Breast epithelium (tissue), 4 donors: ENCODE data around the gene CCDC188. TPM values are rescaled to one million over a fixed set of nuclear protein-coding genes. Genes with fewer than 3 reads are reported as not detected.

ENCODE experiments used
- DNase-seq, 2 donors: peaks; one replicate each; pipeline ENCODE4 v3.0.0-alpha.2; 2019; ENCODE audit warnings: low spot score in 2 of 2
- H3K27ac ChIP-seq, 2 donors: fragments of 200-600 bp; sonication (generic) in 1 of 2; one replicate each; pipeline ENCODE4 v1.5.1; 2016 to 2019; ENCODE audit warnings: mild to moderate bottlenecking in 1 of 2
- H3K27me3 ChIP-seq, 2 donors: fragments of 200-600 bp; sonication (generic) in 1 of 2; one replicate each; pipeline versions ENCODE4 v1.5.1 to v1.6.0; 2017 to 2019; ENCODE audit warnings: control low read depth in 1 of 2, mild to moderate bottlenecking in 1 of 2
- H3K36me3 ChIP-seq: fragments of 200-600 bp; one replicate; pipeline ENCODE4 v1.5.1; 2019
- H3K4me1 ChIP-seq, 2 donors: fragments of 200-600 bp; sonication (generic); one replicate each; pipeline ENCODE4 v1.5.1; 2016 to 2019; ENCODE audit warnings: control low read depth in 1 of 2
- H3K4me3 ChIP-seq, 3 donors: fragments of 200-600 bp; sonication (generic); 1 replicate in 2 of 3; 2 replicates in 1 of 3; pipeline ENCODE4 v1.5.1; 2016 to 2019; ENCODE audit warnings: mild to moderate bottlenecking in 3 of 3, moderate library complexity in 2 of 3
- H3K9me3 ChIP-seq, 2 donors: fragments of 200-600 bp; sonication (generic) in 1 of 2; one replicate each; pipeline ENCODE4 v1.5.1; 2016 to 2019; ENCODE audit warnings: control low read depth in 1 of 2
- POLR2A ChIP-seq: fragments of 450-650 bp; IDR thresholded peaks from one replicate; pipeline ENCODE4 v1.6.1; 2016; ENCODE audit warnings: antibody characterized with exemption, mild to moderate bottlenecking, moderate library complexity
- POLR2AphosphoS5 ChIP-seq, 3 donors: sonication (generic); formaldehyde crosslinking; IDR thresholded peaks; one replicate each; pipeline ENCODE4 v1.6.1; 2017; ENCODE audit warnings: antibody characterized with exemption in 3 of 3
- intact Hi-C: fragments of 100-400 bp; cut with DNase I; formaldehyde crosslinking; loops from one replicate; pipeline ENCODE4 v1.15.1; 2023; ENCODE audit warnings: low total_unique reads
- total RNA-seq, 3 donors: library from RNA; depleted of rRNA; stranded (reverse); fragments of >200 nt; gene quantifications; one replicate each; pipeline ENCODE4 v1.1.0, GENCODE V29; 2016
- TF ChIP-seq, protein P1 (sequence below), 3 donors: fragments of 450-650 bp; IDR thresholded peaks; one replicate each; pipeline ENCODE4 v1.5.1; 2016 to 2017; ENCODE audit warnings: antibody characterized with exemption in 3 of 3, mild to moderate bottlenecking in 3 of 3, moderate library complexity in 3 of 3

CCDC188 gene
- total RNA-seq, 3 donors from 2014 or later: 0.66 TPM; not detected in 2

DNA sequence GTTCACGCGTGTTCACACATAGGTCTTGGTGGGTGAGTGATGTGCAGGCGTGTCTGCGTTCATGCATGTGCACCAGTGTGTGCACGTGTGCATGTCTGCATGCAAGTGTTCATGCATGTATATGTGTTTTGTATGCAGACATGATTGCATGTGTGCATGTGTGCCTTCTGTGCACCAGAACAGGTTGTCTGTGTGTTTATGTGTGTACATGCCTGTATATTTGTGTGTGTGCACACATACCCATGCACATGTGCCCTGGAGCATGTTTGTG is 14.3 kb downstream of the CCDC188 start:
- TF ChIP-seq, protein P1, sequence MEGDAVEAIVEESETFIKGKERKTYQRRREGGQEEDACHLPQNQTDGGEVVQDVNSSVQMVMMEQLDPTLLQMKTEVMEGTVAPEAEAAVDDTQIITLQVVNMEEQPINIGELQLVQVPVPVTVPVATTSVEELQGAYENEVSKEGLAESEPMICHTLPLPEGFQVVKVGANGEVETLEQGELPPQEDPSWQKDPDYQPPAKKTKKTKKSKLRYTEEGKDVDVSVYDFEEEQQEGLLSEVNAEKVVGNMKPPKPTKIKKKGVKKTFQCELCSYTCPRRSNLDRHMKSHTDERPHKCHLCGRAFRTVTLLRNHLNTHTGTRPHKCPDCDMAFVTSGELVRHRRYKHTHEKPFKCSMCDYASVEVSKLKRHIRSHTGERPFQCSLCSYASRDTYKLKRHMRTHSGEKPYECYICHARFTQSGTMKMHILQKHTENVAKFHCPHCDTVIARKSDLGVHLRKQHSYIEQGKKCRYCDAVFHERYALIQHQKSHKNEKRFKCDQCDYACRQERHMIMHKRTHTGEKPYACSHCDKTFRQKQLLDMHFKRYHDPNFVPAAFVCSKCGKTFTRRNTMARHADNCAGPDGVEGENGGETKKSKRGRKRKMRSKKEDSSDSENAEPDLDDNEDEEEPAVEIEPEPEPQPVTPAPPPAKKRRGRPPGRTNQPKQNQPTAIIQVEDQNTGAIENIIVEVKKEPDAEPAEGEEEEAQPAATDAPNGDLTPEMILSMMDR (IDR thresholded peaks at IDR 0.05): no peak
- TF ChIP-seq POLR2AphosphoS5 (IDR thresholded peaks at IDR 0.05) (no peak), POLR2A (no peak)
- H3K36me3 ChIP-seq: no peaks in the 10 kb centered on the region
- H3K27ac ChIP-seq: no peak overlapping the region
- peaks cover 19 to 28% of the 10 kb centered on the region in 2 donors for H3K4me1 ChIP-seq
- intact Hi-C loops: no loop called here
- H3K27me3 ChIP-seq: no peaks in the 10 kb centered on the region
- no peak overlapping the region for H3K4me3 ChIP-seq
- no peaks in the 10 kb centered on the region for H3K9me3 ChIP-seq
- no peak for DNase-seq

DNA sequence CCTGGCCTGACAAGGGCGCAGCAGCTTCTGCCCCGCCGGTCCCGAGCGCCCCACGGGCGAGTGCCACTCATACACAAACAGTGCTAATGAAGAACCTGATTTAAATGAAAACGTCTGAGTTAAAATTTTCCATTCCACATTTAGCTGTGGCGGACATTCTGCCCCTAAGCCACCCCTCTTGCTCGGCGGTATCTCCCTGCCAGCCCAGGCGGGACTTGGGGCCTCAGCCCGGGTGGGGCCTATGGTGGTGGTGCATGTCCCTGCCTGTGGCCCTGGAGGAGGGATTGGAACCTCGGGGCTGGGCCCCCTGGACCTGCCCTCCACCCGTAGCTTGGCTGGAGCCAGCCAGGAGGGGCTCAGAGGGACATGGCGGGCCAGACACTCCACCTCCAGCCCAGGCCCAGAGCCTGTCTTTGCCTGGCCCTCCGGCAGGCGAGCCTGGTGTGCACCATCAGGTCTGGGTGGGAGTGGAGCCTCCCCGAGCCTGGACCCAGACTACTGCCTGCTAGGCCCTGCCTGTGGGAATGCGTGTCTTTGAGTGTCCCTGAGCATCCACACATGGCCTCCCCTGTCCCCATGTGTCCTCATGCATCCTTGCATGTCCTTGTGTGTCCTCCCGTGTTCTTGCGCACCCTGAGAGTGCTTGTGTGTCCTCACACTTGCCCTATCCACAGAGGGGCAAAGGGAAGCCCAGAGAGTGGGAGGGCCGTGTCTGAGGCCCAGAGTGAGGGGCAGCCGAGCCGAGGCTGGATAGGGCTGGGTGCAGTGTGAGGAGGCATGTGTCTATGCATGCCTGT is 14.9 kb downstream of the CCDC188 start:
- Histone ChIP-seq H3K4me3 (no peak overlapping the region), H3K4me1 (peaks cover 19 to 28% of the 10 kb centered on the region in 2 donors), H3K27me3 (no peaks in the 10 kb centered on the region), H3K9me3 (no peaks in the 10 kb centered on the region), H3K27ac (no peak overlapping the region), H3K36me3 (no peaks in the 10 kb centered on the region)
- TF ChIP-seq, protein P1 (IDR thresholded peaks at IDR 0.05): no peak
- no peak for TF ChIP-seq POLR2A
- no peak for TF ChIP-seq POLR2AphosphoS5 (IDR thresholded peaks at IDR 0.05)
- DNase-seq: no peak
- intact Hi-C loops: no loop called here

DNA sequence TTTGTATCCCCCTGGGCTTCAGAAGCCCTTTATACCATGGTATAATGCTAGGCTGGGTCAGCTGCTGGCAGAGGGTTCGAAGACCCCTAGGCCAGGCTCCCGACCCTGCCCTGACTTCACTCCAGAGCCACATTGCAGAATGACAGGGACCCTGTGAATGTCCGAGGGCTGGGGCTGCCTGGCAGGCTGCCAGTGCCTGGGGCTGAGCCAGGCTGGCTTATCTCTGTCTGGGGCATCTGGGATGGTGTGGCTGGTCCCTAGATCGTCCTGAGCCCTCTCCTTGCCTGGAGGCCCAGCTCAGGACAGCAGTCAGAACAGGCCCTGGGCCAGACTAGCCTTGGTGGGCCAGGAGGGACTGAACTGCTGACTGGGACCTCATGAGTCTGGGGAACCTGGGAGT is 15.6 kb downstream of the CCDC188 start:
- TF ChIP-seq POLR2A (no peak), POLR2AphosphoS5 (IDR thresholded peaks at IDR 0.05) (no peak)
- TF ChIP-seq, protein P1 (IDR thresholded peaks at IDR 0.05): no peak
- H3K36me3 ChIP-seq: no peaks in the 10 kb centered on the region
- no peaks in the 10 kb centered on the region for H3K9me3 ChIP-seq
- intact Hi-C loops: no loop called here
- no peak overlapping the region for H3K27ac ChIP-seq
- DNase-seq: no peak
- no peak overlapping the region for H3K4me3 ChIP-seq
- peaks cover 19 to 28% of the 10 kb centered on the region in 2 donors for H3K4me1 ChIP-seq
- no peaks in the 10 kb centered on the region for H3K27me3 ChIP-seq

DNA sequence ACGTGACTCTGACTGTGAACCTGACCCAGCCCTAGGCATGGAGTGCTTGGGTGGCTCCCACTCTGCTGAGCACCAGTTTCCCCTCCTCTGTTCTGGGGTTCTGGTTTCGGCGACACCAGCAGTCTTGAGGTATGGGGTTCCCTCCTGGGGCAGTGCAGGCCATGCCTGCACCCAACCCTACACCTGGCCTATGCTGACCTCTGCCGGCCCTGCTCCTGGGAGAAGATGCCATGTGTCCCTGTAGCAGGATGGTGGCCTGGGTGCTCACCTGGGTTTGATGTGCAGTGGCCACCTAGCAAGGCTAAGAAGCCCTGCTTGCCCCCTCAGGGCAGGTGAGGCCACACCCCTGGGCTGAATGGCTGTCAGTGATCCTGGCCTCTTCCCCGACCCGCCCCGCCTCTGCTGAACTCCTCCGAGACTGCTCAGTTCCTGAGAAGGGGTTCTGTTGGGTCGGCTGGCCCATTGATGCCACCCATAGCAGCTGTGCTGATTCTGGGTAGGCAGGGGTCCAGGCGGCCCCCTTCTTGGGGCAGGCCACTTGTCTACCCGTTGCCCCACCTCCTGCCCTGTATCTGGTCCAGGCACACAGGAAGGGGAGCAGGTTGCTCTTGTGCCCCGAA is 16.8 kb downstream of the CCDC188 start:
- no peak overlapping the region for H3K4me3 ChIP-seq
- H3K9me3 ChIP-seq: no peaks in the 10 kb centered on the region
- H3K36me3 ChIP-seq: no peaks in the 10 kb centered on the region
- no peak overlapping the region for H3K27ac ChIP-seq
- H3K27me3 ChIP-seq: no peaks in the 10 kb centered on the region
- intact Hi-C loops: no loop called here
- peaks cover 19 to 28% of the 10 kb centered on the region in 2 donors for H3K4me1 ChIP-seq
- DNase-seq: no peak
- TF ChIP-seq, protein P1 (IDR thresholded peaks at IDR 0.05): no peak
- TF ChIP-seq POLR2AphosphoS5 (IDR thresholded peaks at IDR 0.05) (no peak), POLR2A (no peak)

DNA sequence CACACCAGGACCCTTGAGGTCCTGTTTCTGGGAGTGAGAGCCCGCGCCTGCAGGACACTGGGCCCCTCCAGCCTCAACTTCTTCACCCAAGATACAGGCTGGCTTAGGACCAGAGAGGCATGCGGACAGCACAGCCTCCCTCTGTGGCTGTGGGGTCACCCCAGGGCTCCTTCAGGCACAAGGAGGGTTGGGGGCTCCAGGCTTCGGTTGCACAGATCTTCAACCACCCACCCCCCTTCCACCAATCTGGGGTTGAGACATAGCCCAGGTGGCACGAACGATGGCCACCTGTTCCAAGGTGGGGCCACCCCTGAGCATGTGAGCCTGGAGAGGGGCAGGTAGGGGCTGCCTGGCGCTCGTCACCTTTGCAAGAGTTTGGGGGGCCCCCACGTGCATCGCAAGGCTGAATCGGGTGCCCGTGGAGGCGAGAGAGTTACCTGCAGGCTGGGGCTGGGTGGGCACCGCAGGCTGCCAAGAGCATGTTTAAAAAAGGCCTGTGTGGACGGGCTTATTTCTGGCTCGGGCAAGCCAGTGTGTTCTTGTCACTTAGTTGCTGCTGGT is 18.1 kb downstream of the CCDC188 start:
- peak overlapping the region; percentile 61 to 97 for H3K27ac ChIP-seq
- peaks cover 14 to 20% of the 10 kb centered on the region in 2 donors for H3K4me1 ChIP-seq
- intact Hi-C loops: no loop called here
- TF ChIP-seq, protein P1 (IDR thresholded peaks at IDR 0.05): no peak
- no peak for TF ChIP-seq POLR2AphosphoS5 (IDR thresholded peaks at IDR 0.05)
- TF ChIP-seq POLR2A: no peak
- H3K27me3 ChIP-seq: no peaks in the 10 kb centered on the region
- DNase-seq: no peak
- H3K36me3 ChIP-seq: no peaks in the 10 kb centered on the region
- H3K9me3 ChIP-seq: no peaks in the 10 kb centered on the region
- H3K4me3 ChIP-seq: peak overlapping the region; percentile 80 to 99 (median 99)
